Measurements from ENCODE around the gene LMCD1. TPM values are rescaled to one million over a fixed set of nuclear protein-coding genes. Genes with fewer than 3 reads are reported as not detected.
"Not testable (repeated sequence)": the region's sequence is repeated elsewhere in the genome, so short reads cannot be mapped to it uniquely, and the experiment has no call there.

Gene LMCD1
- polyA plus RNA-seq, 3 donors = 0.09 to 0.51 TPM; not detected in 1

DNA sequence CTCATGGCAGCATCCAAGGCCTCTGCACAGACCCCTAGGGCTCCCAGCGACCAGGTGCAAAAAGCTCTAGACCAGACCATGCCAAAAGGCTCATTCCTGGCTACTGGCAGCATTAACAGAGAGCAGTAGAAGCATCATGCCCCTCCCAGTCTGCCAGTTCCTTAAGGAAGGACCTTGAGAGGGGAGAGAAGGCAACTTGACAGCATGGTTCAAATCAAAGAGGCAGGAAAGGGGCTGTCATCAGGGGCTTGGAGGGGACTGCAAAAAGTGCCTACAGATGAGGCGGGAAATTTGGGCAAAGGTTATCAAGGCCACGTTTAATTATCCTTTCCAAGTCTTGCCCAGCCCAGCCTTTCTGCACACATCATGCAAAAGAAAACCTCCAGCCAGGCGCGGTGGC is 78.3 kb downstream of the LMCD1 start:
- Histone ChIP-seq H3K4me1 (ENCODE audit: control insufficient read depth in 1 of 2, insufficient read depth in 2 of 2, low read length in 2 of 2) (no peaks in the 10 kb centered on the region), H3K27me3 (ENCODE audit: control insufficient read depth in 2 of 2, insufficient read depth in 2 of 2, low read length in 2 of 2) (no peaks in the 10 kb centered on the region), H3K4me3 (replicated peaks in 1 of 3; ENCODE audit: low read depth in 2 of 3, low read length in 3 of 3) (no peak overlapping the region), H4K20me1 (ENCODE audit: insufficient read depth, low read length) (no peaks in the 10 kb centered on the region), H2AFZ (ENCODE audit: insufficient read depth, low read depth, low read length, poor library complexity, severe bottlenecking) (no peak overlapping the region), H3K79me2 (ENCODE audit: insufficient read depth, low read length) (no peaks in the 10 kb centered on the region), H3K9ac (ENCODE audit: insufficient read depth, low read length, poor library complexity, severe bottlenecking) (no peak overlapping the region), H3K36me3 (replicated peaks in 1 of 2; ENCODE audit: control insufficient read depth in 1 of 2, insufficient read depth in 2 of 2, low read length in 2 of 2) (no peaks in the 10 kb centered on the region), H3K4me2 (replicated peaks; ENCODE audit: extremely low read depth, low read length, poor library complexity, severe bottlenecking) (no peak overlapping the region), H3K9me3 (replicated peaks in 1 of 2; ENCODE audit: control insufficient read depth in 1 of 2, insufficient read depth in 1 of 2, low read length in 2 of 2) (no peaks in the 10 kb centered on the region), H3K27ac (ENCODE audit: low read depth in 1 of 2, low read length in 2 of 2) (no peak overlapping the region)
- no peak overlapping the region for H3K4me3 Mint-ChIP-seq
- H3K27me3 Mint-ChIP-seq (ENCODE audit: low read depth in 3 of 3) = peaks cover 0 to 5% (median 0%) of the 10 kb centered on the region in 3 donors
- H3K4me1 Mint-ChIP-seq = no peaks in the 10 kb centered on the region
- intact Hi-C loops (cut with micrococcal nuclease) = no loop called here
- no peak overlapping the region for H3K27ac Mint-ChIP-seq
- DNase-seq = no peak
- peaks cover 0 to 6% (median 1%) of the 10 kb centered on the region in 7 donors for H3K9me3 Mint-ChIP-seq
- TF ChIP-seq, protein P1, sequence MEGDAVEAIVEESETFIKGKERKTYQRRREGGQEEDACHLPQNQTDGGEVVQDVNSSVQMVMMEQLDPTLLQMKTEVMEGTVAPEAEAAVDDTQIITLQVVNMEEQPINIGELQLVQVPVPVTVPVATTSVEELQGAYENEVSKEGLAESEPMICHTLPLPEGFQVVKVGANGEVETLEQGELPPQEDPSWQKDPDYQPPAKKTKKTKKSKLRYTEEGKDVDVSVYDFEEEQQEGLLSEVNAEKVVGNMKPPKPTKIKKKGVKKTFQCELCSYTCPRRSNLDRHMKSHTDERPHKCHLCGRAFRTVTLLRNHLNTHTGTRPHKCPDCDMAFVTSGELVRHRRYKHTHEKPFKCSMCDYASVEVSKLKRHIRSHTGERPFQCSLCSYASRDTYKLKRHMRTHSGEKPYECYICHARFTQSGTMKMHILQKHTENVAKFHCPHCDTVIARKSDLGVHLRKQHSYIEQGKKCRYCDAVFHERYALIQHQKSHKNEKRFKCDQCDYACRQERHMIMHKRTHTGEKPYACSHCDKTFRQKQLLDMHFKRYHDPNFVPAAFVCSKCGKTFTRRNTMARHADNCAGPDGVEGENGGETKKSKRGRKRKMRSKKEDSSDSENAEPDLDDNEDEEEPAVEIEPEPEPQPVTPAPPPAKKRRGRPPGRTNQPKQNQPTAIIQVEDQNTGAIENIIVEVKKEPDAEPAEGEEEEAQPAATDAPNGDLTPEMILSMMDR (IDR thresholded peaks at IDR 0.05) = no peak
- WGBS (ENCODE audit: insufficient coverage) = 86% methylated on average over 4 of the region's 5 CpGs
- H3K36me3 Mint-ChIP-seq = no peaks in the 10 kb centered on the region

DNA sequence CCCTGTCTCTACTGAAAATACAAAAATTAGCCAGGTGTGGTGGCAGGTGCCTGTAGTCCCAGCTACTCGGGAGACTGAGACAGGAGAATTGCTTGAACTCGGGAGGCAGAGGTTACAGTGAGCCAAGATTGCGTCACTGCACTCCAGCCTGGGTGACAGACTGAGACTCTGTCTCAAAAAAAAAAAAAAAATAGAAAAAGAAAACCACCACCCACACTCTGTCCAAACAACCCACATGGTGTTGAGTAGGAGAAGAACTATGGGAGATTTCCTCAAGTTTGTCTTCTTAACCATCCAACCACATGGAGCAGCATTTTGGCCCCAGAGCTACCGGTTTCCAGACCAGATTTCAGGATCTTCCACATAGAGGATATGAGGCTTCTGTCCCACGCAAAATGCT is 78.8 kb downstream of the LMCD1 start:
- H4K20me1 ChIP-seq (ENCODE audit: insufficient read depth, low read length); H3K36me3 Mint-ChIP-seq; H3K4me3 Mint-ChIP-seq; H3K9me3 Mint-ChIP-seq; H3K27ac ChIP-seq (ENCODE audit: low read depth in 1 of 2, low read length in 2 of 2); H3K4me1 Mint-ChIP-seq; H2AFZ ChIP-seq (ENCODE audit: insufficient read depth, low read depth, low read length, poor library complexity, severe bottlenecking); H3K27me3 Mint-ChIP-seq (ENCODE audit: low read depth in 3 of 3); DNase-seq; H3K9me3 ChIP-seq (replicated peaks in 1 of 2; ENCODE audit: control insufficient read depth in 1 of 2, insufficient read depth in 1 of 2, low read length in 2 of 2); H3K4me1 ChIP-seq (ENCODE audit: control insufficient read depth in 1 of 2, insufficient read depth in 2 of 2, low read length in 2 of 2); H3K4me2 ChIP-seq (replicated peaks; ENCODE audit: extremely low read depth, low read length, poor library complexity, severe bottlenecking); H3K36me3 ChIP-seq (replicated peaks in 1 of 2; ENCODE audit: control insufficient read depth in 1 of 2, insufficient read depth in 2 of 2, low read length in 2 of 2); H3K4me3 ChIP-seq (replicated peaks in 1 of 3; ENCODE audit: low read depth in 2 of 3, low read length in 3 of 3); H3K27me3 ChIP-seq (ENCODE audit: control insufficient read depth in 2 of 2, insufficient read depth in 2 of 2, low read length in 2 of 2); H3K9ac ChIP-seq (ENCODE audit: insufficient read depth, low read length, poor library complexity, severe bottlenecking); intact Hi-C loops (cut with micrococcal nuclease); H3K79me2 ChIP-seq (ENCODE audit: insufficient read depth, low read length); H3K27ac Mint-ChIP-seq: not testable (repeated sequence)
- 80% methylated on average over 1 of the region's 5 CpGs for WGBS (ENCODE audit: insufficient coverage)

All from CD14-positive monocyte (primary cell).